Measurements from ENCODE around the gene CIT. TPM values are rescaled to one million over a fixed set of nuclear protein-coding genes. Genes with fewer than 3 reads are reported as not detected.
A peak's percentile ranks its signal among the peaks of the same experiment; 100 is the strongest.

The CIT gene
- total and polyA plus RNA-seq, 9 of the 15 experiments (the other 6 are each of a cell fraction or from before 2014, with no cell fraction given), result 1.1 to 46.7 (median 21.3) TPM

- TF ChIP-seq RHOXF2B (CRISPR knock-in tag; conservative IDR thresholded peaks at IDR 0.05), result no peak
- no peak for TF ChIP-seq TSC22D4 (tag; IDR thresholded peaks at IDR 0.05)
- TF ChIP-seq HSF4 (CRISPR knock-in tag; IDR thresholded peaks at IDR 0.05; ENCODE audit: borderline replicate concordance), result no peak
- no peak for TF ChIP-seq ZNF699 (CRISPR knock-in tag; IDR thresholded peaks at IDR 0.05; ENCODE audit: insufficient replicate concordance)
- no peak for TF ChIP-seq ZNF75A (CRISPR knock-in tag; IDR thresholded peaks at IDR 0.05)
- TF ChIP-seq THRAP3 (IDR thresholded peaks at IDR 0.05; ENCODE audit: borderline replicate concordance), result no peak
- TF ChIP-seq CEBPG (CRISPR knock-in tag; IDR thresholded peaks at IDR 0.05), result peak; percentile 82; the same call in 1 of the 2 replicates
- TF ChIP-seq CEBPG (tag; conservative IDR thresholded peaks at IDR 0.05 in 1 of 2, IDR thresholded peaks at IDR 0.05 in 1 of 2), result no peak
- TF ChIP-seq, protein P1, sequence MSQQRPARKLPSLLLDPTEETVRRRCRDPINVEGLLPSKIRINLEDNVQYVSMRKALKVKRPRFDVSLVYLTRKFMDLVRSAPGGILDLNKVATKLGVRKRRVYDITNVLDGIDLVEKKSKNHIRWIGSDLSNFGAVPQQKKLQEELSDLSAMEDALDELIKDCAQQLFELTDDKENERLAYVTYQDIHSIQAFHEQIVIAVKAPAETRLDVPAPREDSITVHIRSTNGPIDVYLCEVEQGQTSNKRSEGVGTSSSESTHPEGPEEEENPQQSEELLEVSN (IDR thresholded peaks at IDR 0.05; ENCODE audit: borderline replicate concordance in 1 of 2, extremely low read depth in 1 of 2, insufficient read depth in 1 of 2, insufficient read length in 1 of 2, low read depth in 1 of 2, low read length in 1 of 2, poor library complexity in 1 of 2, severe bottlenecking in 1 of 2), result peak; percentile 81 to 85
- TF ChIP-seq PURB (CRISPR knock-in tag; IDR thresholded peaks at IDR 0.05; ENCODE audit: low read depth), result no peak
- TF ChIP-seq CHD1 (IDR thresholded peaks at IDR 0.05; ENCODE audit: low read length), result peak; percentile 36
- 0 out of 2 replicates have a peak, but pooled peaks have one; percentile 48 for TF ChIP-seq ZFPM2 (CRISPR knock-in tag; IDR thresholded peaks at IDR 0.05)
- no peak for TF ChIP-seq ZNF146 (CRISPR knock-in tag; IDR thresholded peaks at IDR 0.05; ENCODE audit: unreplicated experiment)
- no peak for TF ChIP-seq RBM15 (IDR thresholded peaks at IDR 0.05; ENCODE audit: insufficient read depth, low read length)
- TF ChIP-seq CTCF (IDR thresholded peaks at IDR 0.05 in 2 of 3, conservative IDR thresholded peaks at IDR 0.05 in 1 of 3; ENCODE audit: insufficient read depth in 2 of 3, low read depth in 1 of 3, low read length in 3 of 3), result peak; percentile 87 to 94 (median 93)
- no peak for TF ChIP-seq ZKSCAN3 (CRISPR knock-in tag; IDR thresholded peaks at IDR 0.05)
- TF ChIP-seq NCOA4 (IDR thresholded peaks at IDR 0.05; ENCODE audit: partially characterized antibody), result no peak
- TF ChIP-seq, protein P2, sequence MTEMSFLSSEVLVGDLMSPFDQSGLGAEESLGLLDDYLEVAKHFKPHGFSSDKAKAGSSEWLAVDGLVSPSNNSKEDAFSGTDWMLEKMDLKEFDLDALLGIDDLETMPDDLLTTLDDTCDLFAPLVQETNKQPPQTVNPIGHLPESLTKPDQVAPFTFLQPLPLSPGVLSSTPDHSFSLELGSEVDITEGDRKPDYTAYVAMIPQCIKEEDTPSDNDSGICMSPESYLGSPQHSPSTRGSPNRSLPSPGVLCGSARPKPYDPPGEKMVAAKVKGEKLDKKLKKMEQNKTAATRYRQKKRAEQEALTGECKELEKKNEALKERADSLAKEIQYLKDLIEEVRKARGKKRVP (CRISPR knock-in tag; IDR thresholded peaks at IDR 0.05), result 0 out of 2 replicates have a peak, but pooled peaks have one; percentile 8
- no peak for TF ChIP-seq THAP7 (CRISPR knock-in tag; IDR thresholded peaks at IDR 0.05)
- peak; percentile 84; the same call in 1 of the 2 replicates for TF ChIP-seq ZC3H11A (IDR thresholded peaks at IDR 0.05; ENCODE audit: low read depth, low read length)
- peak; percentile 89 for TF ChIP-seq TAF1 (IDR thresholded peaks at IDR 0.05; ENCODE audit: control insufficient read depth, extremely low read depth, insufficient read depth, low read length, severe bottlenecking)
- TF ChIP-seq NR2C1 (IDR thresholded peaks at IDR 0.05), result peak; percentile 83
- TF ChIP-seq NR2C1 (tag; IDR thresholded peaks at IDR 0.05), result peak; percentile 88
- peak; percentile 58 for TF ChIP-seq RNF2 (IDR thresholded peaks at IDR 0.05)
- TF ChIP-seq KDM2B (CRISPR knock-in tag; IDR thresholded peaks at IDR 0.05), result 0 out of 2 replicates have a peak, but pooled peaks have one; percentile 61
Observed at GRCh38 chr12:119667577-119668323, 209.4 kb downstream of the CIT start, which contains the start of gene PRKAB1 (continued).

All from K562 (cell line).